ENCODE data around the gene NAV3. TPM values are rescaled to one million over a fixed set of nuclear protein-coding genes. Genes with fewer than 3 reads are reported as not detected.

Gene NAV3
- polyA plus RNA-seq, 1 of the 3 experiments (the other 2 are of a cell fraction), result 10.5 TPM

DNA sequence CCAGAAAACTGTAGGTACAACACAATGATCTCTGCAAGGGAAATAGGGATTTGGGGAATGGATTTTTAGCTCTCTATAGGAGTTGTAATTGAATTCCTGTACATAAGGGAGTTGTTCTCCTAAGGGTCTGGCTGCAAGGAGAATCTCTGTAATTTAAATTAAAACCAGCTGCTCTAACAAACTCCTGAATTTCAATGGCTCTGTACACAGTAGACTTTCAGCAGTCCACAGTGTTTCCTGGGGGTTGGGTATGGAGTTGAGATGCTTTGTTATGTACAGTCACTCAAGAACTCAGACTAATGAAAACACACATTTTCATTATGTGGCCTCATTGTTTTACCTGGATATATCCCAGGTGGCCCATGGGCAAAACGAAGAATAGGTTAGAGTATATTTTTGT, 93.2 kb downstream of the NAV3 start:
- no peak for TF ChIP-seq RAD21 (IDR thresholded peaks at IDR 0.05; ENCODE audit: low read length)
- TF ChIP-seq, protein P1, sequence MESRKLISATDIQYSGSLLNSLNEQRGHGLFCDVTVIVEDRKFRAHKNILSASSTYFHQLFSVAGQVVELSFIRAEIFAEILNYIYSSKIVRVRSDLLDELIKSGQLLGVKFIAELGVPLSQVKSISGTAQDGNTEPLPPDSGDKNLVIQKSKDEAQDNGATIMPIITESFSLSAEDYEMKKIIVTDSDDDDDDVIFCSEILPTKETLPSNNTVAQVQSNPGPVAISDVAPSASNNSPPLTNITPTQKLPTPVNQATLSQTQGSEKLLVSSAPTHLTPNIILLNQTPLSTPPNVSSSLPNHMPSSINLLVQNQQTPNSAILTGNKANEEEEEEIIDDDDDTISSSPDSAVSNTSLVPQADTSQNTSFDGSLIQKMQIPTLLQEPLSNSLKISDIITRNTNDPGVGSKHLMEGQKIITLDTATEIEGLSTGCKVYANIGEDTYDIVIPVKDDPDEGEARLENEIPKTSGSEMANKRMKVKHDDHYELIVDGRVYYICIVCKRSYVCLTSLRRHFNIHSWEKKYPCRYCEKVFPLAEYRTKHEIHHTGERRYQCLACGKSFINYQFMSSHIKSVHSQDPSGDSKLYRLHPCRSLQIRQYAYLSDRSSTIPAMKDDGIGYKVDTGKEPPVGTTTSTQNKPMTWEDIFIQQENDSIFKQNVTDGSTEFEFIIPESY (IDR thresholded peaks at IDR 0.05; ENCODE audit: borderline replicate concordance, low read depth), result no peak
- no peak for TF ChIP-seq MEF2A (IDR thresholded peaks at IDR 0.05; ENCODE audit: borderline replicate concordance, low read depth)
- no peak for TF ChIP-seq ELF1 (IDR thresholded peaks at IDR 0.05)
- TF ChIP-seq, protein P2, sequence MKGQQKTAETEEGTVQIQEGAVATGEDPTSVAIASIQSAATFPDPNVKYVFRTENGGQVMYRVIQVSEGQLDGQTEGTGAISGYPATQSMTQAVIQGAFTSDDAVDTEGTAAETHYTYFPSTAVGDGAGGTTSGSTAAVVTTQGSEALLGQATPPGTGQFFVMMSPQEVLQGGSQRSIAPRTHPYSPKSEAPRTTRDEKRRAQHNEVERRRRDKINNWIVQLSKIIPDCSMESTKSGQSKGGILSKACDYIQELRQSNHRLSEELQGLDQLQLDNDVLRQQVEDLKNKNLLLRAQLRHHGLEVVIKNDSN (IDR thresholded peaks at IDR 0.05; ENCODE audit: borderline replicate concordance, low read depth), result no peak
- TF ChIP-seq RFX5 (IDR thresholded peaks at IDR 0.05; ENCODE audit: low read length), result no peak
- peak; percentile 41; the same call in 1 of the 2 replicates for TF ChIP-seq TEAD4 (IDR thresholded peaks at IDR 0.05; ENCODE audit: borderline replicate concordance, insufficient read depth)
- TF ChIP-seq, protein P3, sequence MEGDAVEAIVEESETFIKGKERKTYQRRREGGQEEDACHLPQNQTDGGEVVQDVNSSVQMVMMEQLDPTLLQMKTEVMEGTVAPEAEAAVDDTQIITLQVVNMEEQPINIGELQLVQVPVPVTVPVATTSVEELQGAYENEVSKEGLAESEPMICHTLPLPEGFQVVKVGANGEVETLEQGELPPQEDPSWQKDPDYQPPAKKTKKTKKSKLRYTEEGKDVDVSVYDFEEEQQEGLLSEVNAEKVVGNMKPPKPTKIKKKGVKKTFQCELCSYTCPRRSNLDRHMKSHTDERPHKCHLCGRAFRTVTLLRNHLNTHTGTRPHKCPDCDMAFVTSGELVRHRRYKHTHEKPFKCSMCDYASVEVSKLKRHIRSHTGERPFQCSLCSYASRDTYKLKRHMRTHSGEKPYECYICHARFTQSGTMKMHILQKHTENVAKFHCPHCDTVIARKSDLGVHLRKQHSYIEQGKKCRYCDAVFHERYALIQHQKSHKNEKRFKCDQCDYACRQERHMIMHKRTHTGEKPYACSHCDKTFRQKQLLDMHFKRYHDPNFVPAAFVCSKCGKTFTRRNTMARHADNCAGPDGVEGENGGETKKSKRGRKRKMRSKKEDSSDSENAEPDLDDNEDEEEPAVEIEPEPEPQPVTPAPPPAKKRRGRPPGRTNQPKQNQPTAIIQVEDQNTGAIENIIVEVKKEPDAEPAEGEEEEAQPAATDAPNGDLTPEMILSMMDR (IDR thresholded peaks at IDR 0.05), result no peak
- TF ChIP-seq SMC3 (IDR thresholded peaks at IDR 0.05; ENCODE audit: low read depth, low read length), result no peak
- peak; percentile 95 for TF ChIP-seq TCF12 (IDR thresholded peaks at IDR 0.05)
- TF ChIP-seq SIN3A (IDR thresholded peaks at IDR 0.05; ENCODE audit: borderline replicate concordance, low read depth, low read length), result no peak
- TF ChIP-seq TAF1 (IDR thresholded peaks at IDR 0.05; ENCODE audit: borderline replicate concordance, low read depth, low read length), result 0 out of 2 replicates have a peak, but pooled peaks have one; percentile 18
- no peaks in the 10 kb centered on the region for H3K36me3 ChIP-seq (replicated peaks in 1 of 2; ENCODE audit: control insufficient read depth in 1 of 2, insufficient read depth in 2 of 2, low read length in 1 of 2)
- H3K27me3 ChIP-seq (ENCODE audit: insufficient read depth), result no peaks in the 10 kb centered on the region
- no peaks in the 10 kb centered on the region for H3K9me2 ChIP-seq
- peak overlapping the region; percentile 46 to 74; a peak in 2 of 4 replicates for H3K27ac ChIP-seq (ENCODE audit: low read depth in 2 of 2, low read length in 1 of 2)
- H3K9me3 ChIP-seq, result no peaks in the 10 kb centered on the region
- 7% methylated on average over 1 of the region's 1 CpG for WGBS (ENCODE audit: low lambda C conversion rate)
- peaks cover 23% of the 10 kb centered on the region for H3F3A ChIP-seq (replicated peaks; ENCODE audit: insufficient read depth)
- H3K79me2 ChIP-seq (ENCODE audit: insufficient read depth), result no peaks in the 10 kb centered on the region
- CTCF ChIA-PET, result interaction anchor here (1.1 to 3.0 kb wide), 2 partner anchors 17 to 21 kb away, joined by 3 to 20 read pairs; no protein-coding TSS in a partner anchor
- H3K4me1 ChIP-seq (ENCODE audit: control insufficient read depth in 1 of 2, insufficient read depth in 2 of 2, low read depth in 1 of 2, low read length in 1 of 2), result peaks cover 3 to 25% of the 10 kb centered on the region in 2 experiments
- no peak overlapping the region for H3K4me3 ChIP-seq (ENCODE audit: low read depth in 2 of 2, low read length in 1 of 2)
- no peak overlapping the region for H3K9ac ChIP-seq
- DNase-seq, result no peak
- no peaks in the 10 kb centered on the region for H4K20me1 ChIP-seq (ENCODE audit: insufficient read depth)
- POLR2A ChIA-PET, result no interaction called here
- H3K4me2 ChIP-seq, result peak overlapping the region; percentile 35; the same call in 1 of the 2 replicates
- H2AFZ ChIP-seq (ENCODE audit: low read depth), result no peak overlapping the region

DNA sequence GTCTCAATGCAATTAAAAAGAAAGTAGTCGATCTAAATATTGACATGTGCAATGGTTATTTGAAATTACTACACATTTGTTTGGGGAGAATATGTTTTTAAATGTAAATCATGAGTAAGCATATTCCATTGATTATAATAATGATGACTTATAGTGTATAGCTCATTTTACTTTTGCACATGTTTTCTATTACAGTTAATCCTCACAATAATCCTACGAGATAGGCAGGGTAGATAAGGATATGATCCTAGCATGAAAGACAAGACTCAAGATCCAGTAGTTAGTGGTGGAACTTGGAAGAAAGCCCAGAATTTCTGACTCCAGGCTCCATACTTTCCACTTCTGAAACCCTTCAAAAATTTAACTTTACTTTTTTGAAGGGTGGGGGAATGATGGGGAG, 94.0 kb downstream of the NAV3 start:
- Histone ChIP-seq H3K27ac (ENCODE audit: low read depth in 2 of 2, low read length in 1 of 2) (peak overlapping the region; percentile 46 to 76; a peak in 2 of 4 replicates), H3K27me3 (ENCODE audit: insufficient read depth) (no peaks in the 10 kb centered on the region), H3K36me3 (replicated peaks in 1 of 2; ENCODE audit: control insufficient read depth in 1 of 2, insufficient read depth in 2 of 2, low read length in 1 of 2) (no peaks in the 10 kb centered on the region), H3K79me2 (ENCODE audit: insufficient read depth) (no peaks in the 10 kb centered on the region), H4K20me1 (ENCODE audit: insufficient read depth) (no peaks in the 10 kb centered on the region), H2AFZ (ENCODE audit: low read depth) (no peak overlapping the region), H3K9me3 (no peaks in the 10 kb centered on the region), H3K9ac (no peak overlapping the region), H3F3A (replicated peaks; ENCODE audit: insufficient read depth) (peaks cover 23% of the 10 kb centered on the region), H3K9me2 (no peaks in the 10 kb centered on the region), H3K4me2 (peak overlapping the region; percentile 35; the same call in 1 of the 2 replicates), H3K4me3 (ENCODE audit: low read depth in 2 of 2, low read length in 1 of 2) (no peak overlapping the region), H3K4me1 (ENCODE audit: control insufficient read depth in 1 of 2, insufficient read depth in 2 of 2, low read depth in 1 of 2, low read length in 1 of 2) (peaks cover 3 to 25% of the 10 kb centered on the region in 2 experiments)
- 17% methylated on average over 2 of the region's 2 CpGs for WGBS (ENCODE audit: low lambda C conversion rate)
- POLR2A ChIA-PET, result no interaction called here
- CTCF ChIA-PET, result interaction anchor here (0.7 to 3.0 kb wide), 14 partner anchors 11 to 204 kb away, joined by 3 to 20 read pairs (median 4); no protein-coding TSS in a partner anchor
- DNase-seq, result no peak
- TF ChIP-seq FOSL2 (IDR thresholded peaks at IDR 0.05; ENCODE audit: borderline replicate concordance, low read depth) (peak; percentile 62), RXRA (IDR thresholded peaks at IDR 0.05; ENCODE audit: borderline replicate concordance, low read depth) (no peak), TEAD4 (IDR thresholded peaks at IDR 0.05; ENCODE audit: borderline replicate concordance, insufficient read depth) (peak; percentile 87), CHD2 (IDR thresholded peaks at IDR 0.05; ENCODE audit: low read length, partially characterized antibody) (no peak), TAF1 (IDR thresholded peaks at IDR 0.05; ENCODE audit: borderline replicate concordance, low read depth, low read length) (no peak), RAD21 (IDR thresholded peaks at IDR 0.05; ENCODE audit: low read length) (no peak), RFX5 (IDR thresholded peaks at IDR 0.05; ENCODE audit: low read length) (no peak), YY1 (IDR thresholded peaks at IDR 0.05; ENCODE audit: low read depth) (0 out of 2 replicates have a peak, but pooled peaks have one; percentile 13)
- TF ChIP-seq, protein P4, sequence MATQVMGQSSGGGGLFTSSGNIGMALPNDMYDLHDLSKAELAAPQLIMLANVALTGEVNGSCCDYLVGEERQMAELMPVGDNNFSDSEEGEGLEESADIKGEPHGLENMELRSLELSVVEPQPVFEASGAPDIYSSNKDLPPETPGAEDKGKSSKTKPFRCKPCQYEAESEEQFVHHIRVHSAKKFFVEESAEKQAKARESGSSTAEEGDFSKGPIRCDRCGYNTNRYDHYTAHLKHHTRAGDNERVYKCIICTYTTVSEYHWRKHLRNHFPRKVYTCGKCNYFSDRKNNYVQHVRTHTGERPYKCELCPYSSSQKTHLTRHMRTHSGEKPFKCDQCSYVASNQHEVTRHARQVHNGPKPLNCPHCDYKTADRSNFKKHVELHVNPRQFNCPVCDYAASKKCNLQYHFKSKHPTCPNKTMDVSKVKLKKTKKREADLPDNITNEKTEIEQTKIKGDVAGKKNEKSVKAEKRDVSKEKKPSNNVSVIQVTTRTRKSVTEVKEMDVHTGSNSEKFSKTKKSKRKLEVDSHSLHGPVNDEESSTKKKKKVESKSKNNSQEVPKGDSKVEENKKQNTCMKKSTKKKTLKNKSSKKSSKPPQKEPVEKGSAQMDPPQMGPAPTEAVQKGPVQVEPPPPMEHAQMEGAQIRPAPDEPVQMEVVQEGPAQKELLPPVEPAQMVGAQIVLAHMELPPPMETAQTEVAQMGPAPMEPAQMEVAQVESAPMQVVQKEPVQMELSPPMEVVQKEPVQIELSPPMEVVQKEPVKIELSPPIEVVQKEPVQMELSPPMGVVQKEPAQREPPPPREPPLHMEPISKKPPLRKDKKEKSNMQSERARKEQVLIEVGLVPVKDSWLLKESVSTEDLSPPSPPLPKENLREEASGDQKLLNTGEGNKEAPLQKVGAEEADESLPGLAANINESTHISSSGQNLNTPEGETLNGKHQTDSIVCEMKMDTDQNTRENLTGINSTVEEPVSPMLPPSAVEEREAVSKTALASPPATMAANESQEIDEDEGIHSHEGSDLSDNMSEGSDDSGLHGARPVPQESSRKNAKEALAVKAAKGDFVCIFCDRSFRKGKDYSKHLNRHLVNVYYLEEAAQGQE (IDR thresholded peaks at IDR 0.05; ENCODE audit: low read depth, low read length), result no peak
